Progenitor cell of endocrine pancreas (in vitro differentiated cells): ENCODE measurements around the gene VWA7. TPM values are rescaled to one million over a fixed set of nuclear protein-coding genes. Genes with fewer than 3 reads are reported as not detected.

Experiments
- DNase-seq: peaks from one replicate; pipeline ENCODE4 v3.0.0; 2021; ENCODE audit warnings: low spot score; ENCODE audit not compliant: unreplicated experiment
- H3K27ac Mint-ChIP-seq: 2 replicates; pipeline ENCODE4 v1.8.0; 2021; ENCODE audit warnings: mild to moderate bottlenecking, moderate library complexity, mixed read lengths
- H3K27me3 Mint-ChIP-seq: 2 replicates; pipeline ENCODE4 v1.8.0; 2021; ENCODE audit warnings: mixed read lengths
- H3K36me3 Mint-ChIP-seq: 2 replicates; pipeline ENCODE4 v1.8.0; 2022; ENCODE audit warnings: mixed read lengths; ENCODE audit not compliant: insufficient read depth
- H3K4me1 Mint-ChIP-seq: 2 replicates; pipeline ENCODE4 v1.8.0; 2021; ENCODE audit warnings: low read depth, mixed read lengths
- H3K4me3 Mint-ChIP-seq: 2 replicates; pipeline ENCODE4 v1.8.0; 2021; ENCODE audit warnings: low read depth, mild to moderate bottlenecking, moderate library complexity, mixed read lengths
- H3K9me3 Mint-ChIP-seq: 2 replicates; pipeline ENCODE4 v1.8.0; 2021; ENCODE audit warnings: low read depth, mixed read lengths
- total RNA-seq: library from RNA; stranded (reverse); gene quantifications from 2 replicates; pipeline ENCODE4 v1.2.1, GENCODE V29; 2021
- TF ChIP-seq, protein P1 (sequence below): fragments of 200-600 bp; sonication (generic); IDR thresholded peaks from one replicate; pipeline ENCODE4 v1.5.0; 2021; ENCODE audit warnings: antibody characterized with exemption, mild to moderate bottlenecking; ENCODE audit not compliant: unreplicated experiment

Gene VWA7
- total RNA-seq, 1 donor from 2014 or later, result 11.6 TPM

DNA sequence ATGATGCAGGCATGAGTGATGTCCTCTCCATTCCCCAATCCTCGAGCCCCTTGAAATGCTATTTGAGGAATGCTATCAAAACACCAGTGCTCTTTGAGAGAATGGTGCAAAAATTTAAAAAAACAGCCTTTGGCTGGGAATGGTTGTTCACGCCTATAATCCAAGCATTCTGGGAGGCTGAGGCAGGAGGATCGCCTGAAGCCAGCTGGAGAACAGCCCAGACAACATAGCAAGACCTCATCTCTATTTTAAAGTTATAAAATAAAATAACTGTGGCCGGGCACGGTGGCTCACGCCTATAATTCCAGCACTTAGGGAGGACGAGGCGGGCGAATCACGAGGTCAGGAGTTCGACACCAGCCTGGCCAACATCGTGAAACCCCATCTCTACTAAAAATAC, 22.7 kb upstream of the VWA7 start:
- Mint-ChIP-seq H3K27me3 (no peaks in the 10 kb centered on the region), H3K9me3 (no peaks in the 10 kb centered on the region), H3K36me3 (peaks cover 3% of the 10 kb centered on the region), H3K27ac (no peak overlapping the region), H3K4me3 (no peak overlapping the region), H3K4me1 (no peaks in the 10 kb centered on the region)
- TF ChIP-seq, protein P1, sequence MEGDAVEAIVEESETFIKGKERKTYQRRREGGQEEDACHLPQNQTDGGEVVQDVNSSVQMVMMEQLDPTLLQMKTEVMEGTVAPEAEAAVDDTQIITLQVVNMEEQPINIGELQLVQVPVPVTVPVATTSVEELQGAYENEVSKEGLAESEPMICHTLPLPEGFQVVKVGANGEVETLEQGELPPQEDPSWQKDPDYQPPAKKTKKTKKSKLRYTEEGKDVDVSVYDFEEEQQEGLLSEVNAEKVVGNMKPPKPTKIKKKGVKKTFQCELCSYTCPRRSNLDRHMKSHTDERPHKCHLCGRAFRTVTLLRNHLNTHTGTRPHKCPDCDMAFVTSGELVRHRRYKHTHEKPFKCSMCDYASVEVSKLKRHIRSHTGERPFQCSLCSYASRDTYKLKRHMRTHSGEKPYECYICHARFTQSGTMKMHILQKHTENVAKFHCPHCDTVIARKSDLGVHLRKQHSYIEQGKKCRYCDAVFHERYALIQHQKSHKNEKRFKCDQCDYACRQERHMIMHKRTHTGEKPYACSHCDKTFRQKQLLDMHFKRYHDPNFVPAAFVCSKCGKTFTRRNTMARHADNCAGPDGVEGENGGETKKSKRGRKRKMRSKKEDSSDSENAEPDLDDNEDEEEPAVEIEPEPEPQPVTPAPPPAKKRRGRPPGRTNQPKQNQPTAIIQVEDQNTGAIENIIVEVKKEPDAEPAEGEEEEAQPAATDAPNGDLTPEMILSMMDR, result no peak
- no peak for DNase-seq

GRCh38 chr6:31797588-31797987, 20.5 kb upstream of the VWA7 start:
- peaks cover 3% of the 10 kb centered on the region for H3K36me3 Mint-ChIP-seq
- DNase-seq, result no peak
- H3K27me3 Mint-ChIP-seq, result no peaks in the 10 kb centered on the region
- no peaks in the 10 kb centered on the region for H3K9me3 Mint-ChIP-seq
- H3K4me3 Mint-ChIP-seq, result no peak overlapping the region
- H3K27ac Mint-ChIP-seq, result no peak overlapping the region
- TF ChIP-seq, protein P1, result no peak
- peaks cover 8% of the 10 kb centered on the region for H3K4me1 Mint-ChIP-seq

DNA sequence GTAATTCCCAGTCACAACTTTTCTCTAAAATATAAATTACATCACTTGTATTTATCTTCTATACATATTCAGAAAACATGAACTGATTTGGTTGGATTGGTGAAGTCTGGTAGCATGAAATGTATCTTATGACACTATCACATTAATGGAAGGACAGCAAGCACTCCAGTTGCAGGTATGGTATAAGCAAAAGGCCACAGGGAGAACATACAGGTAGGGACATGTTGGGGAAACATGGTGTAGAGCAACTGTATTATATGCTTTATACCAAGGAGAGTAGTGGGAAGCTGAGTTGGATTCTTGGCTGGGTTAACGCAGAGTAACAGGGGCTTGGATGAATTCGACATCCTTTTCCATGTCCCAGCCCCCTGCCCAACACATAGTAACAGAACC, 19.9 kb upstream of the VWA7 start:
- H3K4me1 Mint-ChIP-seq, result peaks cover 8% of the 10 kb centered on the region
- TF ChIP-seq, protein P1, result no peak
- no peaks in the 10 kb centered on the region for H3K9me3 Mint-ChIP-seq
- H3K27me3 Mint-ChIP-seq, result no peaks in the 10 kb centered on the region
- H3K4me3 Mint-ChIP-seq, result no peak overlapping the region
- peak overlapping the region; percentile 18 for H3K27ac Mint-ChIP-seq
- peaks cover 3% of the 10 kb centered on the region for H3K36me3 Mint-ChIP-seq
- DNase-seq, result no peak

- DNase-seq, result peak; percentile 84
- H3K36me3 Mint-ChIP-seq, result peaks cover 2% of the 10 kb centered on the region
- H3K4me3 Mint-ChIP-seq, result peak within 1 kb of the TSS; percentile 96
- TF ChIP-seq, protein P1, result peak; percentile 77
- H3K9me3 Mint-ChIP-seq, result no peaks in the 10 kb centered on the region
- peak within 1 kb of the TSS; percentile 98 for H3K27ac Mint-ChIP-seq
- H3K27me3 Mint-ChIP-seq, result no peaks in the 10 kb centered on the region
- peaks cover 10% of the 10 kb centered on the region for H3K4me1 Mint-ChIP-seq
These were observed 18.6 kb upstream of the VWA7 start, which contains the start of gene VARS1 for GRCh38 chr6:31795616-31796298. TSS of gene VARS1 (minus strand) at chr6:31795752. CDS start at chr6:31795217, 535 bp downstream.

DNA sequence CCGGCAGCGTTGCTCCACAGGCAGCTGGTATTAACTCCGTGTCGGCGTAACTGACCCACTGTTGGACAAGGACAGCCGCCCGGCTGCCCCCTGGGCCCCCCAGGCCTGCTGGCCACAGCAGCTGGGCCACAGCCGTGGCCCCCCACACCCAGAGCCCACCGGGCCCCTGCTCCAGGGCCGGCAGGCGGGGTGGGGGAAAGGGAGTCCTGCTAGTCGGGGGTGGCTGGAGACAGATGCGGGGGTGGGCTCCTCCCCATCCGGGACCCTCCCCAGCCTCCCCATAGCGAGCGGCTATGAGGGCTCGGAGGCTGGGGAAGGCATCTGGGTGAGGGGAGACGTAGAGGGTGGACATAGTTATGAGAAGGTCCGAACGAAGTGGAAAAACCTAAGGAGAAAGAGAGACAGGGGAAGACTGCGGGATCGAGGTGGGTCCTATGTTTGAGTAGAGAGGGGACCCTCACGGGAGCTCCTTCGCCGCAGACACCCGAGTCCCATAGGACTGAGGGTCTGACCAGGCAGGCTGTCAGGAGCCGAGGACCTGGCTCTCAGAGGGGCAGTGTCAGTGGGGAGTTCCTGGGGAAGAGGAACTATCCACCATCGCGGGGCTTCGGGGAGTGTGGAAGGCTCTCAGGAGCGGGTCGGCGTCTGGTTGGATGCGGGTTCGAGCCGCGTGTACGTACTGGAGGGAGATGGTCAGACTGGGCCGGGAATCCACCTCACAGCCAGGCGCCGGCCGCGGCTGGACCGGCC, 17.9 kb upstream of the VWA7 start:
- peaks cover 10% of the 10 kb centered on the region for H3K4me1 Mint-ChIP-seq
- no peak for DNase-seq
- TF ChIP-seq, protein P1, result no peak

More for the DNA sequence above, 17.9 kb upstream of the VWA7 start:
- Mint-ChIP-seq H3K27me3 (no peaks in the 10 kb centered on the region), H3K36me3 (peaks cover 2% of the 10 kb centered on the region), H3K27ac (peak overlapping the region; percentile 98), H3K4me3 (peak overlapping the region; percentile 96), H3K9me3 (no peaks in the 10 kb centered on the region)
